Measurements from ENCODE around the gene CNTFR.

- no peak for TF ChIP-seq EZH2 (IDR thresholded peaks at IDR 0.05; ENCODE audit: insufficient read depth, poor library complexity, severe bottlenecking)
- TF ChIP-seq EZH2phosphoT487 (IDR thresholded peaks at IDR 0.05; ENCODE audit: insufficient read depth, low read depth) = no peak
These were observed 35.6 kb upstream of the CNTFR start for GRCh38 chr9:34625186-34625486.
